Right lobe of liver (tissue), 6 donors: ENCODE results near the gene KLHL7. TPM values are rescaled to one million over a fixed set of nuclear protein-coding genes. Genes with fewer than 3 reads are reported as not detected.

Source experiments
- ATAC-seq, 4 donors: fragments of 200-7000 bp; cut with Tn5 transposase; one replicate each; pipeline ENCODE4 v1.9.1; 2020; ENCODE audit warnings: mild to moderate bottlenecking in 4 of 4, moderate library complexity in 4 of 4
- DNase-seq, 3 donors: peaks; one replicate each; pipeline ENCODE4 v3.0.0-alpha.2; 2020
- H3K27ac ChIP-seq, 3 donors: fragments of 200-600 bp; one replicate each; pipeline ENCODE4 v1.8.0; 2022
- H3K27me3 ChIP-seq, 2 donors: fragments of 200-600 bp; one replicate each; pipeline ENCODE4 v1.8.0; 2022
- H3K36me3 ChIP-seq, 4 donors: fragments of 200-600 bp; sonication (generic) in 1 of 4; one replicate each; pipeline versions ENCODE4 v1.5.1 to v1.8.0; 2017 to 2022; ENCODE audit warnings: control low read depth in 1 of 4
- H3K4me1 ChIP-seq, 4 donors: fragments of 200-600 bp; sonication (generic) in 1 of 4; one replicate each; pipeline versions ENCODE4 v1.5.1 to v1.8.0; 2017 to 2022; ENCODE audit warnings: control low read depth in 1 of 4
- H3K4me3 ChIP-seq, 3 donors: fragments of 200-600 bp; one replicate each; pipeline ENCODE4 v1.8.0; 2022
- H3K9me3 ChIP-seq, 4 donors: fragments of 200-600 bp; sonication (generic) in 1 of 4; one replicate each; pipeline versions ENCODE4 v1.5.1 to v1.8.0; 2017 to 2022; ENCODE audit warnings: control low read depth in 1 of 4
- POLR2A ChIP-seq: fragments of 450-650 bp; IDR thresholded peaks from one replicate; pipeline ENCODE4 v1.6.1; 2017; ENCODE audit warnings: antibody characterized with exemption, mild to moderate bottlenecking
- WGBS: methylation state at CpG from one replicate; pipeline ENCODE4 v1.1.6; 2018; ENCODE audit warnings: low coverage, low lambda C conversion rate; ENCODE audit not compliant: insufficient coverage; ENCODE audit errors: missing lambda C conversion rate; 5-methylcytosine and 5-hydroxymethylcytosine counted together
- intact Hi-C, 2 donors: fragments of 100-400 bp; cut with DNase I; formaldehyde crosslinking; loops; one replicate each; pipeline versions ENCODE4 v1.11.2 to v1.14.1; 2022
- total RNA-seq, 6 experiments: library from RNA; depleted of rRNA in 2 of 6; stranded (reverse); fragments of >200 nt in 2 of 6; fragmentation: NEBNext Ultra II Directional in 3 of 6; extraction: Animal tissue kit (Norgen Biotek cat#: 25700) in 3 of 6; gene quantifications; one replicate each; pipeline versions ENCODE4 v1.1.0 to v1.2.4, GENCODE V29; 2016 to 2023
- TF ChIP-seq, protein P1 (sequence below), 4 donors: fragments of 200-600 bp in 3 of 4; fragments of 450-650 bp in 1 of 4; IDR thresholded peaks; one replicate each; pipeline versions ENCODE4 v1.5.1 to v1.8.0; 2016 to 2022; ENCODE audit warnings: antibody characterized with exemption in 4 of 4, mild to moderate bottlenecking in 2 of 4
- donor health status: DM: no; HTN: yes; CAD: no.
- donor health status: DM: no; HTN: no; CAD: no.
- donor health status: DM: no; HTN: no; CAD: no.
- donor health status: DM: no; HTN: yes; CAD: no.
- donor health status: DM: no; HTN: yes; CAD: no.

The KLHL7 gene
- total RNA-seq, 6 experiments from 2014 or later, result 6.3 to 9.1 (median 7.5) TPM

DNA sequence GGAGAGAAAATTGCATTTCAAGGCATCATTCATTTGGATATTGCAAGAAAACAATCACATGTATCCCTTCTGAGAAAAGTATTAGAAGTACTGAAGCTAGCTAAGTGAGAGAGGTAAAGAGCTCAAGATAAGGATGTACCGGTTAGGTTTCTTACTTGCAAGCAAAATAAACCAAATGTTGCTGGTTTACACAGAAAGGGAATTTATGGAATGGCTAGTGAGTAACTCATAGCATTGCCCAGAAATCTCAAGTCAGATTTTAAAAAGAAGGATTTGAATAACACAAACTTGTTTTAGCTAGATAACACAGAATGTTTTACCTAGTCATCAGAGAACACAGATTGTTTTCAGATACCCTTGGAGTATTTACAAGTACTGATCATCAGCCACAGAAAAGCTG is 30.6 kb downstream of the KLHL7 start:
- Histone ChIP-seq H3K36me3 (no peaks in the 10 kb centered on the region), H3K4me3 (no peak overlapping the region), H3K27me3 (no peaks in the 10 kb centered on the region), H3K9me3 (no peaks in the 10 kb centered on the region), H3K4me1 (no peaks in the 10 kb centered on the region), H3K27ac (no peak overlapping the region)
- ATAC-seq (no peak), DNase-seq (no peak)
- TF ChIP-seq POLR2A, result no peak
- TF ChIP-seq, protein P1, sequence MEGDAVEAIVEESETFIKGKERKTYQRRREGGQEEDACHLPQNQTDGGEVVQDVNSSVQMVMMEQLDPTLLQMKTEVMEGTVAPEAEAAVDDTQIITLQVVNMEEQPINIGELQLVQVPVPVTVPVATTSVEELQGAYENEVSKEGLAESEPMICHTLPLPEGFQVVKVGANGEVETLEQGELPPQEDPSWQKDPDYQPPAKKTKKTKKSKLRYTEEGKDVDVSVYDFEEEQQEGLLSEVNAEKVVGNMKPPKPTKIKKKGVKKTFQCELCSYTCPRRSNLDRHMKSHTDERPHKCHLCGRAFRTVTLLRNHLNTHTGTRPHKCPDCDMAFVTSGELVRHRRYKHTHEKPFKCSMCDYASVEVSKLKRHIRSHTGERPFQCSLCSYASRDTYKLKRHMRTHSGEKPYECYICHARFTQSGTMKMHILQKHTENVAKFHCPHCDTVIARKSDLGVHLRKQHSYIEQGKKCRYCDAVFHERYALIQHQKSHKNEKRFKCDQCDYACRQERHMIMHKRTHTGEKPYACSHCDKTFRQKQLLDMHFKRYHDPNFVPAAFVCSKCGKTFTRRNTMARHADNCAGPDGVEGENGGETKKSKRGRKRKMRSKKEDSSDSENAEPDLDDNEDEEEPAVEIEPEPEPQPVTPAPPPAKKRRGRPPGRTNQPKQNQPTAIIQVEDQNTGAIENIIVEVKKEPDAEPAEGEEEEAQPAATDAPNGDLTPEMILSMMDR (IDR thresholded peaks at IDR 0.05), result no peak
- intact Hi-C loops, result no loop called here
- WGBS, result 50% methylated on average over 1 of the region's 1 CpG

DNA sequence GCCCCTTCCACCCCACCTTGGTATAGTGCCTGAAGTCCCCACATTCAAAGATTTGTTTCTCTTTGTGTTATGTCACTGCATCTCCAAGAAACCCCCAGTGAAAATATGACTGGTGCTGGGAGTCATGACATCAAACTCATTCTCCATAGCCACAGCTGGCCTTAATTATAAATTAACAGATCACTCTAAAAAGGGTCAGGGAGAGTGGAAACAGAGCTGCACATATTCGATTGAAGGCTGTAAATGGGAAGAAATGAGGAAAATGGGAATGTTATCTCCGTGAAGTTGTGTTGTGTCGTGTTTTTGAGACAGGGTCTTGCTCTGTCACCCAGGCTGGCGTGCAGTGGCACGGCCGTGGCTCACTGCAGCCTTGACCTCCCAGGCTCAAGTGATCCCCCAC is 52.1 kb downstream of the KLHL7 start:
- 74% methylated on average over 6 of the region's 6 CpGs for WGBS
- Histone ChIP-seq H3K4me3 (no peak overlapping the region), H3K9me3 (no peaks in the 10 kb centered on the region), H3K4me1 (no peaks in the 10 kb centered on the region), H3K36me3 (peaks cover 0 to 3% (median 0%) of the 10 kb centered on the region in 4 donors), H3K27ac (no peak overlapping the region), H3K27me3 (no peaks in the 10 kb centered on the region)
- ATAC-seq (no peak), DNase-seq (no peak)
- TF ChIP-seq, protein P1 (IDR thresholded peaks at IDR 0.05), result no peak
- no peak for TF ChIP-seq POLR2A
- intact Hi-C loops, result no loop called here

DNA sequence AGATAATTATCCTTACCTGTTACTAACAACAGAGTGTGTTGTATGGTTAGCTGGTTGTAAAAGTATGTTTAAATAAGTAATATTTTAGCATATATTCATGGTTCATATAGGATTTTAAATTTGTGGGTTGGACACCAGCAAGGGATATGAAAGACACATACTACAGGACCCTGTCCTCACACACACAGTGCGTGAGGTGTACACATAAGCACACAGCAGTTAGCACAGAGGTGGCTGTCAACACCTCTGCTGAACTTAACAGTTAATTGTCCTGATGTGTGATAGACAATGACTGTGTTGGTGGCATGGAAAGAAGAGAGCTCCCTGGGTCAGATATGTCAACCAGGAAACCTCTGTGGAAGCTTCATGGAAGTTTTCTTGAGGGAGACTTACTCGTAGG is 53.0 kb downstream of the KLHL7 start:
- H3K9me3 ChIP-seq, result no peaks in the 10 kb centered on the region
- 94% methylated on average over 2 of the region's 2 CpGs for WGBS
- TF ChIP-seq, protein P1 (IDR thresholded peaks at IDR 0.05), result no peak
- no peak for TF ChIP-seq POLR2A
- no peaks in the 10 kb centered on the region for H3K27me3 ChIP-seq
- no peak overlapping the region for H3K27ac ChIP-seq
- no peak for ATAC-seq
- no peak overlapping the region for H3K4me3 ChIP-seq
- no peaks in the 10 kb centered on the region for H3K36me3 ChIP-seq
- DNase-seq, result no peak
- intact Hi-C loops, result no loop called here
- H3K4me1 ChIP-seq, result no peaks in the 10 kb centered on the region

DNA sequence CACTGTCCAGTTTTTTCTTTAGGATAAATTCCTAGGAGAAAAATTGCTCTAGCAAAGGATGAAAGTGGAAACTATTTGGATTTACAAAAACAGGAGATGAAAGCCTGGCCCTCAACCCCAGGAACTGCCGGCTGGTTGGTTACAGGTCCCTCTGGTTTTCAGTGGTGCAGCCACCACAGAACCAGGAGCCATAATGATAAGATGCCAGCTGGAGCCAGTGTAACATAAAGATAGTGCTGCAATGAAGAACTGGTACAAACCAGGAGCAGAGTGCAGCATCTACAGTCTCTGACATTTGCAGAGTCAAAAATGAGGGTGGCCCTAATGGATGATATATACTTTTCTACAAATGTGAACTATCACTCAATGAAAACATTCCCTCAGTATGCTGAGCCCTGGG is 55.9 kb downstream of the KLHL7 start:
- Histone ChIP-seq H3K27me3 (no peaks in the 10 kb centered on the region), H3K36me3 (no peaks in the 10 kb centered on the region), H3K27ac (no peak overlapping the region), H3K4me3 (no peak overlapping the region), H3K4me1 (no peaks in the 10 kb centered on the region), H3K9me3 (no peaks in the 10 kb centered on the region)
- intact Hi-C loops, result no loop called here
- no peak for DNase-seq
- TF ChIP-seq, protein P1 (IDR thresholded peaks at IDR 0.05), result no peak
- no peak for TF ChIP-seq POLR2A
- WGBS, result 100% methylated on average over 1 of the region's 1 CpG
- no peak for ATAC-seq

DNA sequence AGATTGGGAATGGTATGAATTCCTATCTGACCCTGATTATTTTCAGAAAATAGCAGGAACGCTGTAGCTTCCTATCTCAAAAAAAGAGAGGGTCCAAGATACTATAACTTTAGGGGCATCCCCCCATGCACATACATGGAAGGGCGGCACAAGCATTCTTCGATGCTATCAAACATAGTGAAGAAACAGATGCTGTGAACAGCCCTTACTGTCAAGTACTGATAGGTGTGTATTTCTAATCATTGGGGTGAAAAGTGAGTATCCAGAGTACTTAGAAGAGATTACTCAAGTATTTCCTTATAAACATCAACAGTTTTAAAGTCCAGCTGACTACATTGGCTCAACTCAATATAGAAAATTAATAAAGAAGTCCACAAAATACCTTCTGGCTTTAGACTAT is 59.3 kb downstream of the KLHL7 start:
- no peak overlapping the region for H3K4me3 ChIP-seq
- intact Hi-C loops, result no loop called here
- no peak overlapping the region for H3K27ac ChIP-seq
- H3K27me3 ChIP-seq, result no peaks in the 10 kb centered on the region
- H3K36me3 ChIP-seq, result no peaks in the 10 kb centered on the region
- 86% methylated on average over 3 of the region's 3 CpGs for WGBS
- H3K4me1 ChIP-seq, result no peaks in the 10 kb centered on the region
- no peak for ATAC-seq
- no peak for DNase-seq
- no peaks in the 10 kb centered on the region for H3K9me3 ChIP-seq
- TF ChIP-seq, protein P1 (IDR thresholded peaks at IDR 0.05), result no peak
- no peak for TF ChIP-seq POLR2A
